ENCODE data around the gene PNMT. TPM values are rescaled to one million over a fixed set of nuclear protein-coding genes. Genes with fewer than 3 reads are reported as not detected.

PNMT gene
- total and polyA plus RNA-seq, 2 donors (not counting 1 experiment from before 2014, with no cell fraction given), result 0.13 to 0.76 TPM

DNA sequence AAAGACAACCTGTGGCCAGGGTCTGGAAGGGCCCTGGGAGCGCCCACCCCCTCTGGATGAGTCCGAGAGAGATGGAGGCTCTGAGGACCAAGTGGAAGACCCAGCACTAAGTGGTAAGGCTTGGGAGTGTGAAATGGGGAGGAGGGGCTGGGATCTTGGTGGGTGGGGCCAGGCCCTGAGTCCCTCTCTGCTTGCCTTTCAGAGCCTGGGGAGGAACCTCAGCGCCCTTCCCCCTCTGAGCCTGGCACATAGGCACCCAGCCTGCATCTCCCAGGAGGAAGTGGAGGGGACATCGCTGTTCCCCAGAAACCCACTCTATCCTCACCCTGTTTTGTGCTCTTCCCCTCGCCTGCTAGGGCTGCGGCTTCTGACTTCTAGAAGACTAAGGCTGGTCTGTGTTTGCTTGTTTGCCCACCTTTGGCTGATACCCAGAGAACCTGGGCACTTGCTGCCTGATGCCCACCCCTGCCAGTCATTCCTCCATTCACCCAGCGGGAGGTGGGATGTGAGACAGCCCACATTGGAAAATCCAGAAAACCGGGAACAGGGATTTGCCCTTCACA is 32.6 kb upstream of the PNMT start:
- intact Hi-C loops (cut with micrococcal nuclease), result loop anchor here (5.0 kb wide), 2 partner anchors 117 to 347 kb away; partner anchors contain the start of gene PSMD3
- WGBS (ENCODE audit: insufficient coverage), result 86% methylated on average over 5 of the region's 8 CpGs
- DNase-seq, result no peak
- H4K20me1 ChIP-seq (ENCODE audit: control insufficient read depth, insufficient read depth, low read length, poor library complexity, severe bottlenecking), result peaks cover 27% of the 10 kb centered on the region
- H3K4me2 ChIP-seq (replicated peaks; ENCODE audit: low read depth, low read length, poor library complexity, severe bottlenecking), result peak overlapping the region; percentile 80
- peaks cover 67% of the 10 kb centered on the region for H3K79me2 ChIP-seq (ENCODE audit: control insufficient read depth, insufficient read depth, low read length)
- H3K4me1 Mint-ChIP-seq, result peaks cover 48% of the 10 kb centered on the region
- H3K4me1 ChIP-seq (ENCODE audit: control insufficient read depth in 2 of 2, insufficient read depth in 2 of 2, low read length in 2 of 2), result peaks cover 39 to 52% of the 10 kb centered on the region in 2 donors
- H3K36me3 ChIP-seq (replicated peaks in 1 of 2; ENCODE audit: control extremely low read depth in 1 of 2, control insufficient read depth in 1 of 2, extremely low read depth in 1 of 2, insufficient read depth in 2 of 2, low read length in 1 of 2), result no peaks in the 10 kb centered on the region
- peaks cover 10% of the 10 kb centered on the region for H3K27me3 Mint-ChIP-seq
- no peak for ATAC-seq (ENCODE audit: low read depth)
- H3K27ac Mint-ChIP-seq, result peak overlapping the region; percentile 91
- H3K9me3 ChIP-seq (ENCODE audit: control extremely low read depth in 1 of 3, control insufficient read depth in 2 of 3, insufficient read depth in 1 of 3, low read length in 2 of 3), result no peaks in the 10 kb centered on the region
- ChIA-PET CTCF (interaction anchor here (0.9 to 6.6 kb wide), 17 partner anchors 13 to 226 kb away, joined by 3 to 143 read pairs (median 5); partner anchors contain the start of genes MIEN1, PGAP3 and PNMT), POLR2A (interaction anchor here (1.8 kb wide), 1 partner anchor 12 kb away, joined by 3 read pairs; no protein-coding TSS in a partner anchor)
- H3K4me3 ChIP-seq (ENCODE audit: control extremely low read depth in 1 of 5, extremely low read depth in 1 of 5, insufficient read depth in 1 of 5, low read depth in 2 of 5, low read length in 4 of 5), result no peak overlapping the region
- TF ChIP-seq CTCF (IDR thresholded peaks at IDR 0.05), result no peak
- TF ChIP-seq EZH2 (IDR thresholded peaks at IDR 0.05; ENCODE audit: borderline replicate concordance, insufficient read depth, low read depth, low read length, poor library complexity, severe bottlenecking), result no peak
- peaks cover 0 to 3% (median 0%) of the 10 kb centered on the region in 4 experiments for H3K27me3 ChIP-seq (replicated peaks in 1 of 4; ENCODE audit: control extremely low read depth in 1 of 4, control insufficient read depth in 3 of 4, insufficient read depth in 4 of 4, low read length in 3 of 4)
- peak overlapping the region; percentile 95 for H3K4me3 Mint-ChIP-seq
- H3K27ac ChIP-seq (ENCODE audit: low read length in 2 of 2), result peak overlapping the region in 1 of 2 donors; percentile 90
- no peak overlapping the region for H3K9ac ChIP-seq (ENCODE audit: low read length)
- no peaks in the 10 kb centered on the region for H3K9me3 Mint-ChIP-seq (ENCODE audit: insufficient read depth)
- H2AFZ ChIP-seq (ENCODE audit: insufficient read depth, low read depth, low read length, poor library complexity, severe bottlenecking), result no peak overlapping the region

DNA sequence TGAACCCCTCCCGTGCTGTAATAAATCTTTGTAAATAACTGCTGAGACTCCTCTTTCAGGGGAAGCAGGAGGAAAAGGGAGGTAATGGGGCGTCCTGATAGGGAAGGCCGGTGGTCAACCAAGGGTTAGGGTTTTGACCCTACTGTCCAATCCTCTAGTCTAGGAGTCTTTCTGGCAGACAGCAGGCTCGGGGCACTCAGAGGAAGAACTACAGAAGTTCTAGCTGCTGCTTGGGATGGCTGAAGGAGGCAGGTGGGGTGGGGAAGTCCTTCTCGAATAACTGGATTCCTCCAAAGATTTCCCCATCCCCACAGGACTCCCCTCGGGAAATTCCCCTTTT is 31.7 kb upstream of the PNMT start:
- H2AFZ ChIP-seq (ENCODE audit: insufficient read depth, low read depth, low read length, poor library complexity, severe bottlenecking), result peak overlapping the region; percentile 84
- CTCF ChIA-PET, result interaction anchor here (1.2 to 5.6 kb wide), 2 partner anchors 14 to 18 kb away, joined by 3 to 61 read pairs; no protein-coding TSS in a partner anchor
- peaks cover 56% of the 10 kb centered on the region for H3K4me1 Mint-ChIP-seq
- H3K27me3 Mint-ChIP-seq, result peaks cover 5% of the 10 kb centered on the region
- TF ChIP-seq CTCF (IDR thresholded peaks at IDR 0.05) (no peak), EZH2 (IDR thresholded peaks at IDR 0.05; ENCODE audit: borderline replicate concordance, insufficient read depth, low read depth, low read length, poor library complexity, severe bottlenecking) (no peak)
- H3K9me3 Mint-ChIP-seq (ENCODE audit: insufficient read depth), result no peaks in the 10 kb centered on the region
- 25% methylated on average over 4 of the region's 6 CpGs for WGBS (ENCODE audit: insufficient coverage)
- H3K9me3 ChIP-seq (ENCODE audit: control extremely low read depth in 1 of 3, control insufficient read depth in 2 of 3, insufficient read depth in 1 of 3, low read length in 2 of 3), result no peaks in the 10 kb centered on the region
- H3K27me3 ChIP-seq (replicated peaks in 1 of 4; ENCODE audit: control extremely low read depth in 1 of 4, control insufficient read depth in 3 of 4, insufficient read depth in 4 of 4, low read length in 3 of 4), result peaks cover 0 to 3% (median 0%) of the 10 kb centered on the region in 4 experiments
- POLR2A ChIA-PET, result no interaction called here
- intact Hi-C loops (cut with micrococcal nuclease), result loop anchor here (5.0 kb wide), 2 partner anchors 116 to 346 kb away; partner anchors contain the start of gene PSMD3
- H4K20me1 ChIP-seq (ENCODE audit: control insufficient read depth, insufficient read depth, low read length, poor library complexity, severe bottlenecking), result peaks cover 35% of the 10 kb centered on the region
- H3K9ac ChIP-seq (ENCODE audit: low read length), result peak overlapping the region; percentile 82
- H3K27ac ChIP-seq (ENCODE audit: low read length in 2 of 2), result peak overlapping the region; percentile 89 to 90
- peak overlapping the region; percentile 95 for H3K4me3 Mint-ChIP-seq
- peak overlapping the region; percentile 80 for H3K4me2 ChIP-seq (replicated peaks; ENCODE audit: low read depth, low read length, poor library complexity, severe bottlenecking)
- peaks cover 76% of the 10 kb centered on the region for H3K79me2 ChIP-seq (ENCODE audit: control insufficient read depth, insufficient read depth, low read length)
- ATAC-seq (ENCODE audit: low read depth) (peak; percentile 12), DNase-seq (no peak)
- H3K27ac Mint-ChIP-seq, result peak overlapping the region; percentile 91
- H3K4me1 ChIP-seq (ENCODE audit: control insufficient read depth in 2 of 2, insufficient read depth in 2 of 2, low read length in 2 of 2), result peaks cover 47 to 61% of the 10 kb centered on the region in 2 donors
- H3K36me3 ChIP-seq (replicated peaks in 1 of 2; ENCODE audit: control extremely low read depth in 1 of 2, control insufficient read depth in 1 of 2, extremely low read depth in 1 of 2, insufficient read depth in 2 of 2, low read length in 1 of 2), result no peaks in the 10 kb centered on the region
- peak overlapping the region in 4 of 5 experiments; percentile 76 to 94 (median 86) for H3K4me3 ChIP-seq (ENCODE audit: control extremely low read depth in 1 of 5, extremely low read depth in 1 of 5, insufficient read depth in 1 of 5, low read depth in 2 of 5, low read length in 4 of 5)
